Measurements from ENCODE around the gene HMG20A. TPM values are rescaled to one million over a fixed set of nuclear protein-coding genes. Genes with fewer than 3 reads are reported as not detected.

Gene HMG20A
- total RNA-seq, 2 donors from 2014 or later: 35.0 to 46.5 TPM

DNA sequence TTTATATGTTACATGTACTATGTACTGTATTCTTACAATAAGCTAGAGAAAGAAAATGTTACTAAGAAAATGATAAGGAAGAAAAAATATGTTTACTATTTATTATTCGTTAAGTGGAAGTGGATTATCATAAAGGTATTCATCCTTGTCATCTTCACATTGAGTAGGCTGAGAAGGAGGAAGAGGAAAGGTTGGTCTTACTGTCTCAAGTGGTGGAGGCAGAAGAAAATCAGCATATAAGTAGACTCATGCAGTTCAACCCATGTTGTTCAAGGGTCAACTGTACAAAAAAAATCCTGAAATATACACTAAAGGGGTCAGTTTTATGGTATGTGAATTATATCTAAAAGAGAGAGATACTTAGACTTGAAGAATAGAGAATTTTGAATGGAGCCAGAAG, 5.7 kb downstream of the HMG20A start:
- no peak for DNase-seq (ENCODE audit: low spot score)
- H3K27me3 Mint-ChIP-seq: no peaks in the 10 kb centered on the region
- H3K27ac Mint-ChIP-seq: peak overlapping the region; percentile 20 to 21
- H3K4me3 Mint-ChIP-seq: peak overlapping the region; percentile 6
- ATAC-seq: no peak
- no peaks in the 10 kb centered on the region for H3K9me3 Mint-ChIP-seq
- peaks cover 29 to 58% of the 10 kb centered on the region in 2 donors for H3K4me1 Mint-ChIP-seq (ENCODE audit: low read depth in 2 of 2)
- peaks cover 9% of the 10 kb centered on the region for H3K36me3 Mint-ChIP-seq

DNA sequence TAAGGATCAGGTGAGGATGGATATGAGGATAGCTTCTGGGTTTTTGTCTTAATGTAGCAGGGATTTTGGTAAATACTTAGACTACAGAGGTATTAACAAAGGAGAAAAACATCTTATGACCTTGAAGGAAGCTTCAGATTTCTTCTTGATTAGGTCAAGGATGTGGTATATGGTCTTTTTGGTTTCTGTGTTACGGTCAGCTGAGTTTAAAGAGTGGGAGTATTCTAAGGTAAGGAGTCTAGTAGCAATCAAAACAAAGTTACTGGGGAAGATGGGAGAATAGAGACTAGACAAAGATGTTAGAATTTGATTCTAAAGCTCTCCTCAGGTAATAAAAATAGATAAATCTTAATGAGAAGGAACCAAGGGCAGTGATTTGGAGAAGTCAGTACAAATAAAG, 6.2 kb downstream of the HMG20A start:
- peak overlapping the region; percentile 20 to 21 for H3K27ac Mint-ChIP-seq
- H3K4me1 Mint-ChIP-seq (ENCODE audit: low read depth in 2 of 2): peaks cover 29 to 53% of the 10 kb centered on the region in 2 donors
- no peaks in the 10 kb centered on the region for H3K27me3 Mint-ChIP-seq
- DNase-seq (ENCODE audit: low spot score): no peak
- H3K4me3 Mint-ChIP-seq: peak overlapping the region; percentile 6
- no peak for ATAC-seq
- peaks cover 9% of the 10 kb centered on the region for H3K36me3 Mint-ChIP-seq
- H3K9me3 Mint-ChIP-seq: no peaks in the 10 kb centered on the region

DNA sequence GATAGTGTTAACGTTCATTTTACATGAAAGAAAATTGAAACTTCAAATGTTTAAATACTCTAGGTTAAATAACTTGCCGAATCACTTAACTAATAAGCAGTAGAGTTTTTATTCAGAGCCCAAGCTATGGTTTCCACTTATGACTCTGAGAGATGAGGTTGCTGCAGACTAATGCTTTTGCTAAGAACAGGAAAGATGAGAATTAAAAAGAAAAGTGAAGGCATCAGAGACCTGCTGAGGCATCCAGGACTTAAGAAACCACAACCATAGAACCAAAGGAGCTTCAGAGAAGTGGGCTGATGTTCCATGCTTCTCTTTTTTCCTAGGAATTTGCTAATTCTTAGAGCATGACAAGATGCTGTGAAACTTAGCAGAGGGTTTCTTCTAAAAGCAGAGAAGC, 9.5 kb downstream of the HMG20A start:
- peak; percentile 76 to 93 for ATAC-seq
- Mint-ChIP-seq H3K36me3 (peaks cover 5% of the 10 kb centered on the region), H3K27ac (peak overlapping the region; percentile 44 to 55), H3K9me3 (no peaks in the 10 kb centered on the region), H3K27me3 (no peaks in the 10 kb centered on the region), H3K4me3 (peak overlapping the region; percentile 16), H3K4me1 (ENCODE audit: low read depth in 2 of 2) (peaks cover 25 to 32% of the 10 kb centered on the region in 2 donors)
- no peak for DNase-seq (ENCODE audit: low spot score)

DNA sequence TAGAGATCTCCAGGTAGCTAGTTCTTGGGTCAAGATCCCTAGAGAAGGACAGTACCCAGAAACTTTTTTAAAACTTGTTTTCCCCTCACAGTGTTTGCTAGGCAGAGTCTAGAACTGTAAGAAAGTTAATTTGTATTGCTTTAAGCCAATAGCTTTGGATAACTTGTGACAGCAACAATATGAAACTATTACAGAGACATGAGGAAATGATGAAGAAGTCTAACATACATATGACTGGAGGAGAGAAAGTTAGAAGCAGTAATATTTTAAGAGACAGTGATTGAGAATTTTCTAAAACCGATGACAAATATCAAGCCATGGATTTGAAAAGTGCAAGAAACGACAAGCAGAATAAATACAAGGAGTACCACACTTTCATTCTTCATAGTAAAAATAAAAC, 10.0 kb downstream of the HMG20A start:
- H3K4me3 Mint-ChIP-seq: peak overlapping the region; percentile 16
- H3K9me3 Mint-ChIP-seq: no peaks in the 10 kb centered on the region
- no peaks in the 10 kb centered on the region for H3K27me3 Mint-ChIP-seq
- H3K36me3 Mint-ChIP-seq: peaks cover 4% of the 10 kb centered on the region
- peak in 1 of 2 donors; percentile 68 for ATAC-seq
- H3K4me1 Mint-ChIP-seq (ENCODE audit: low read depth in 2 of 2): peaks cover 25 to 27% of the 10 kb centered on the region in 2 donors
- DNase-seq (ENCODE audit: low spot score): no peak
- peak overlapping the region; percentile 44 to 55 for H3K27ac Mint-ChIP-seq

GRCh38 chr15:77436822-77437221, 16.1 kb downstream of the HMG20A start:
- no peak overlapping the region for H3K4me3 Mint-ChIP-seq
- no peaks in the 10 kb centered on the region for H3K9me3 Mint-ChIP-seq
- no peaks in the 10 kb centered on the region for H3K36me3 Mint-ChIP-seq
- H3K27ac Mint-ChIP-seq: no peak overlapping the region
- H3K27me3 Mint-ChIP-seq: no peaks in the 10 kb centered on the region
- no peak for ATAC-seq
- no peak for DNase-seq (ENCODE audit: low spot score)
- H3K4me1 Mint-ChIP-seq (ENCODE audit: low read depth in 2 of 2): peaks cover 22 to 32% of the 10 kb centered on the region in 2 donors

DNA sequence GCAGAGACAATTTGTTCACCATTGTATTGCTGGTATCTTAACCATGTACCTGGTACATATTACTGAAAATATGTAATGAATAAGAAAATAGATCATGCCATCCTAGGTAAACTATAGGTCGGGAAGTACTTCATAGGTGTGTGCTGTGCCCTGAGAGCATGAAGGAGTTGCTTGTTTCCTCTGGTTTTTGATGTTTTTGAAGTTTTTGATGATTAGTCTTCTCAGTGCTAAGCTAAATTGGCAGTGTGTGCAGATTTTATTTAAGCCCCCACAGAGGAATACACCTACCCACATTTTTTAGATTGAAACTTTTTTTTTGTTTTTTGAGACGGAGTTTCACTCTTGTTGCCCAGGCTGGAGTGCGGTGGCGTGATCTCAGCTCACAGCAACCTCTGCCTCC, 16.6 kb downstream of the HMG20A start:
- peaks cover 22 to 32% of the 10 kb centered on the region in 2 donors for H3K4me1 Mint-ChIP-seq (ENCODE audit: low read depth in 2 of 2)

DNA sequence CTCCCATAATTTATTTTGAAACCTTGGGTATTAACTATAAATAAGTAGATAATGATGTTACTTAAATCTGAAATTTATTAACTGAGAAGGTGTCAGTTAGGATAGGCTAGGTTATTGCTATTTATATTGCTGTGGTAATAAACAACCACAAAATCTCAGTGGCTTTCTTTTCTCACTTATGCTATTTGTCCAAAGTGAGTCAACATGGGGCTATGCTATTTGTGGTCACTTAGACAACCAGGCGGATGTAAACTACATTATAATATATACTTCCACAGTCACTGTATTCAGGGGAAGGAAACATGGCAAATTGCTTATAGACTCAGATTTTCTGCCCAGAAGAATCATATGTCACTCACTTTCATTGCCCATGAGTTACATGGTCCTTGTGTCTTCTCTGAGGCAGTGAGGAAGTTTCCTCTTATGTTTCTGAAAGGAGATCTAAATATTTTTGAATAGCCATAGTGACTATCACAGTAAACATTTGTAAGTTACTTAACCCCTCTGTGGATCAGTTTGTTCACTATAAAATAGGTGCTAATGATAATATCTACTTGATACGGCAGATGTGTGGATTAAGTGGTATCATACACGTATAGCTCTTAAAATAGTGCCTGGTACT, 19.8 kb downstream of the HMG20A start:
- H3K4me3 Mint-ChIP-seq: no peak overlapping the region
- H3K4me1 Mint-ChIP-seq (ENCODE audit: low read depth in 2 of 2): peaks cover 21 to 32% of the 10 kb centered on the region in 2 donors
- H3K27ac Mint-ChIP-seq: no peak overlapping the region
- no peaks in the 10 kb centered on the region for H3K36me3 Mint-ChIP-seq
- no peaks in the 10 kb centered on the region for H3K27me3 Mint-ChIP-seq
- no peak for DNase-seq (ENCODE audit: low spot score)
- ATAC-seq: peak; percentile 56 to 76
- no peaks in the 10 kb centered on the region for H3K9me3 Mint-ChIP-seq

More for the DNA sequence above, 16.6 kb downstream of the HMG20A start:
- Mint-ChIP-seq H3K4me3 (no peak overlapping the region), H3K27ac (no peak overlapping the region), H3K36me3 (no peaks in the 10 kb centered on the region), H3K27me3 (no peaks in the 10 kb centered on the region), H3K9me3 (no peaks in the 10 kb centered on the region)
- ATAC-seq: no peak
- DNase-seq (ENCODE audit: low spot score): no peak

GRCh38 chr15:77446840-77447390, 26.2 kb downstream of the HMG20A start:
- Mint-ChIP-seq H3K27me3 (no peaks in the 10 kb centered on the region), H3K36me3 (no peaks in the 10 kb centered on the region), H3K9me3 (no peaks in the 10 kb centered on the region), H3K4me1 (ENCODE audit: low read depth in 2 of 2) (peaks cover 5 to 11% of the 10 kb centered on the region in 2 donors), H3K27ac (no peak overlapping the region), H3K4me3 (no peak overlapping the region)
- DNase-seq (ENCODE audit: low spot score) (no peak), ATAC-seq (no peak)

DNA sequence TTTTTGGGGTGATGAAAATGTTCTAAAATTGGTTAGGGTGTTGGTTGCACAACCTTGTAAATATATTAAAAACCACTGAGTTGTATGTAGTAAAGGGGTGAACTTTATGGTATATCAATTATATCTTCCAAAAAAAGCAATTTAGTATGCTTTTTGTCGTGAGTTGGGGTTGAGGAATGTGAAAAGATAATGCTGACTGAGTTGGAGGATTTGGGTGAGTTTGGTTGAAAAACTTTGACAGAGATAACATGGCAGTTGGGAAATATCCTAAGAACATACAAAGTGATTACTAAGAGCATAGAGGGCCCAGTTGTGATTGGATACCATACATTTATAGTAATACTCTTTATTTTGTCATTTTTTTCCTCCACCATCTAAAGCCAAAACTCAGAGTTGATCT, 33.6 kb downstream of the HMG20A start:
- Mint-ChIP-seq H3K4me1 (ENCODE audit: low read depth in 2 of 2) (peaks cover 13 to 15% of the 10 kb centered on the region in 2 donors), H3K27ac (no peak overlapping the region), H3K36me3 (peaks cover 3% of the 10 kb centered on the region), H3K27me3 (no peaks in the 10 kb centered on the region), H3K9me3 (no peaks in the 10 kb centered on the region), H3K4me3 (no peak overlapping the region)
- no peak for ATAC-seq
- DNase-seq (ENCODE audit: low spot score): no peak

GRCh38 chr15:77454951-77455350, 34.3 kb downstream of the HMG20A start:
- Mint-ChIP-seq H3K27me3 (no peaks in the 10 kb centered on the region), H3K4me1 (ENCODE audit: low read depth in 2 of 2) (peaks cover 11 to 13% of the 10 kb centered on the region in 2 donors), H3K4me3 (no peak overlapping the region), H3K9me3 (no peaks in the 10 kb centered on the region), H3K36me3 (peaks cover 10% of the 10 kb centered on the region), H3K27ac (no peak overlapping the region)
- DNase-seq (ENCODE audit: low spot score): no peak
- ATAC-seq: no peak

GRCh38 chr15:77455696-77456321, 35.1 kb downstream of the HMG20A start:
- H3K4me3 Mint-ChIP-seq: no peak overlapping the region
- DNase-seq (ENCODE audit: low spot score) (no peak), ATAC-seq (no peak)
- H3K27ac Mint-ChIP-seq: no peak overlapping the region
- peaks cover 11 to 13% of the 10 kb centered on the region in 2 donors for H3K4me1 Mint-ChIP-seq (ENCODE audit: low read depth in 2 of 2)
- H3K27me3 Mint-ChIP-seq: no peaks in the 10 kb centered on the region
- H3K36me3 Mint-ChIP-seq: peaks cover 13% of the 10 kb centered on the region
- H3K9me3 Mint-ChIP-seq: no peaks in the 10 kb centered on the region

DNA sequence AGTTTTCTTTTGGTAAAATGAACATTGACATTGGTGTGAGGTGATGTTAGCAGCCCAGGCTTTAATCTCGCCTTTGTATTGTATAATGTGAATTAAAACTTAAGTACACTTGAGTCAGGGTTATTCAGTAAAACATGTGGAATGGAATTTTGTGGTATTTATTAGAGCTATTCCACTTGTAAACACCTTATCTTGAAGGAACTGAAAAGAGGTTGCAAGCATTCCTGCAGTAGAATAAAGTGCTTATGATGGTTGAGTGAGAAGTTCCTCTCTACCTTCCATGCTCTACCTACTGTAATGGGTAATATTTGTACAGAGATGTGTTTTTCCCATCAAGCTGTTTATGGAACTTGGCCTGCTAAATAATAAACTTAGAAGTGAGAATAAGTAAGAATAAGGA, 36.1 kb downstream of the HMG20A start:
- peaks cover 11 to 13% of the 10 kb centered on the region in 2 donors for H3K4me1 Mint-ChIP-seq (ENCODE audit: low read depth in 2 of 2)
- H3K27ac Mint-ChIP-seq: no peak overlapping the region

GRCh38 chr15:77457191-77457904, 36.7 kb downstream of the HMG20A start:
- DNase-seq (ENCODE audit: low spot score) (no peak), ATAC-seq (peak in 1 of 2 donors; percentile 27)
- Mint-ChIP-seq H3K4me1 (ENCODE audit: low read depth in 2 of 2) (peaks cover 10 to 11% of the 10 kb centered on the region in 2 donors), H3K9me3 (no peaks in the 10 kb centered on the region), H3K27me3 (no peaks in the 10 kb centered on the region), H3K36me3 (peaks cover 13% of the 10 kb centered on the region), H3K4me3 (no peak overlapping the region), H3K27ac (peak overlapping the region in 1 of 2 donors; percentile 6)

More for the DNA sequence above, 36.1 kb downstream of the HMG20A start:
- no peaks in the 10 kb centered on the region for H3K27me3 Mint-ChIP-seq
- H3K9me3 Mint-ChIP-seq: no peaks in the 10 kb centered on the region
- peaks cover 13% of the 10 kb centered on the region for H3K36me3 Mint-ChIP-seq
- no peak overlapping the region for H3K4me3 Mint-ChIP-seq
- no peak for ATAC-seq
- DNase-seq (ENCODE audit: low spot score): no peak

DNA sequence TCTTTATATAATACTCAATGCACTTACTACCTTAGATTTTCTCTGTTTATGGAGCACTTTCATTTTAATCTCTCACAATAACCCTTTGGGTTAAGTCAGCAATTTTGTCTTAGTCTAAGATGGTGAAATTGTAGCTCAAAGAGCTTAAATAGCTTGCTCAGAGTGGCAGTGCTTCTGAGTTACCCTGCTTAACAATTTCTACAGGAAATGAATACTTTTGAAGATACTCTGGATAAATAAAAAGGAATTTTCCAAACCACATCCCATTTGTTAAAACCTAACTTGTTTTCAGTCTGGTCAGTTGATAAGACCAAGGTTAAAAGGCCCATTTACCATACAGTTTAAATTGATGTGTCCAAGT, 37.2 kb downstream of the HMG20A start:
- Mint-ChIP-seq H3K4me3 (no peak overlapping the region), H3K9me3 (no peaks in the 10 kb centered on the region), H3K36me3 (peaks cover 13% of the 10 kb centered on the region), H3K27me3 (no peaks in the 10 kb centered on the region), H3K27ac (peak overlapping the region in 1 of 2 donors; percentile 6), H3K4me1 (ENCODE audit: low read depth in 2 of 2) (peaks cover 8 to 11% of the 10 kb centered on the region in 2 donors)
- ATAC-seq (no peak), DNase-seq (ENCODE audit: low spot score) (no peak)

Measured in natural killer cell treated with Interleukin-12 subunit alpha and Interleukin-12 subunit beta and Interleukin-15 and Interleukin-18, amount 100 ng/mL, for 72 hours (primary cell).